Psoas muscle (tissue), 8 donors: ENCODE results near the gene PDC. TPM values are rescaled to one million over a fixed set of nuclear protein-coding genes. Genes with fewer than 3 reads are reported as not detected.

ENCODE experiments used
- ATAC-seq, 4 donors: fragments of 200-7000 bp; cut with Tn5 transposase; one replicate each; pipeline ENCODE4 v1.9.1; 2020; ENCODE audit warnings: moderate library complexity in 3 of 4, mild to moderate bottlenecking in 2 of 4
- DNase-seq, 2 donors: peaks; one replicate each; pipeline ENCODE4 v3.0.0-alpha.2; 2020
- H3K27ac ChIP-seq: fragments of 200-600 bp; one replicate; pipeline ENCODE4 v1.8.0; 2022
- H3K27me3 ChIP-seq, 3 donors: fragments of 200-600 bp in 1 of 3; one replicate each; pipeline versions ENCODE4 v1.6.1 to v1.8.0; 2013 to 2022; ENCODE audit warnings: low read length in 2 of 3, mild to moderate bottlenecking in 2 of 3, moderate library complexity in 1 of 3; ENCODE audit not compliant: insufficient read depth in 3 of 3
- H3K36me3 ChIP-seq, 2 donors: fragments of 200-600 bp in 1 of 2; one replicate each; pipeline versions ENCODE4 v1.6.1 to v1.8.0; 2013 to 2022; ENCODE audit warnings: low read depth in 1 of 2, mild to moderate bottlenecking in 1 of 2, moderate library complexity in 1 of 2; ENCODE audit not compliant: insufficient read depth in 1 of 2
- H3K4me1 ChIP-seq: fragments of 200-600 bp; one replicate; pipeline ENCODE4 v1.8.0; 2022
- H3K4me3 ChIP-seq: fragments of 200-600 bp; one replicate; pipeline ENCODE4 v1.8.0; 2022; ENCODE audit warnings: mild to moderate bottlenecking
- H3K9me3 ChIP-seq: fragments of 200-600 bp; one replicate; pipeline ENCODE4 v1.8.0; 2022
- WGBS, 3 donors: extraction: QIAGEN DNeasy Blood & Tissue Kit; methylation state at CpG; one replicate each; pipeline versions ENCODE4 v1.1.6 to v1.1.7; 2013; 5-methylcytosine and 5-hydroxymethylcytosine counted together
- intact Hi-C, 2 donors: fragments of 100-400 bp; cut with DNase I; formaldehyde crosslinking; loops; one replicate each; pipeline versions ENCODE4 v1.11.0 to v1.14.2; 2022
- polyA plus RNA-seq, 3 donors: library from polyadenylated mRNA; stranded (reverse); fragments of 200-250 nt; gene quantifications; one replicate each; pipeline ENCODE4 v1.2.3, GENCODE V29; 2013
- total RNA-seq, 4 donors: library from RNA; stranded (reverse); fragmentation: NEBNext Ultra II Directional in 2 of 4; extraction: Animal tissue kit (Norgen Biotek cat#: 25700) in 2 of 4; gene quantifications; one replicate each; pipeline versions ENCODE4 v1.2.1 to v1.2.4, GENCODE V29; 2021 to 2023
- TF ChIP-seq, protein P1 (sequence below): fragments of 200-600 bp; IDR thresholded peaks from one replicate; pipeline ENCODE4 v1.8.0; 2022; ENCODE audit warnings: antibody characterized with exemption
- donor health status: healthy with polysubstance abuse.
- donor health status: DM: no; HTN: no; CAD: no; lungs with moderate emphysema.
- donor health status: Bipolar disorder and iron deficiency.
- donor health status: healthy.
- donor health status: DM: yes; HTN: yes; CAD: no.
- donor health status: DM: no; HTN: no; CAD: no.
- donor health status: DM: no; HTN: no; CAD: no.
- donor health status: DM: yes; HTN: yes; CAD: no.

PDC gene
- total and polyA plus RNA-seq, 7 donors, result not detected

DNA sequence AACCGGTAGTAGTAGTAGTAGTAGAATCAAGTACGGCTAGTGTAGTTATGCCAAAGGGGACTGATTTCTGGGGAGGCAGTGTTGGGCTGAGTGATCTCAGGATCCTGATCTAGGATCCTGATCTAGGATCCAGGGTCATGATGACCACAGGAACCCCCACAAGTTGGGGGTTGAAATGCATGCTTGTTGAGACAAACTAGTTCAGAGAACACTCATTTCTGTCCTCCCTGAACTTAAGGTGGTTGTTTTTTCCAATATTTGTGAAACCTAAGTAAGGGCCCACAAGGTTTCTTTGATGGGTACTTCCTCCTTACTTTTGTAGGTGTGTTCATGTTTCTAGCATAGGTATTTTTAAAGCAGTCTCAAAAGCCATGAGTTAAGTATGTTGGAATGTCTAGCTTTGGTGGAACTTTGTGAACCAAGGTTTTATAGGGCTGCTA, 33.9 kb upstream of the PDC start:
- TF ChIP-seq, protein P1, sequence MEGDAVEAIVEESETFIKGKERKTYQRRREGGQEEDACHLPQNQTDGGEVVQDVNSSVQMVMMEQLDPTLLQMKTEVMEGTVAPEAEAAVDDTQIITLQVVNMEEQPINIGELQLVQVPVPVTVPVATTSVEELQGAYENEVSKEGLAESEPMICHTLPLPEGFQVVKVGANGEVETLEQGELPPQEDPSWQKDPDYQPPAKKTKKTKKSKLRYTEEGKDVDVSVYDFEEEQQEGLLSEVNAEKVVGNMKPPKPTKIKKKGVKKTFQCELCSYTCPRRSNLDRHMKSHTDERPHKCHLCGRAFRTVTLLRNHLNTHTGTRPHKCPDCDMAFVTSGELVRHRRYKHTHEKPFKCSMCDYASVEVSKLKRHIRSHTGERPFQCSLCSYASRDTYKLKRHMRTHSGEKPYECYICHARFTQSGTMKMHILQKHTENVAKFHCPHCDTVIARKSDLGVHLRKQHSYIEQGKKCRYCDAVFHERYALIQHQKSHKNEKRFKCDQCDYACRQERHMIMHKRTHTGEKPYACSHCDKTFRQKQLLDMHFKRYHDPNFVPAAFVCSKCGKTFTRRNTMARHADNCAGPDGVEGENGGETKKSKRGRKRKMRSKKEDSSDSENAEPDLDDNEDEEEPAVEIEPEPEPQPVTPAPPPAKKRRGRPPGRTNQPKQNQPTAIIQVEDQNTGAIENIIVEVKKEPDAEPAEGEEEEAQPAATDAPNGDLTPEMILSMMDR, result no peak
- WGBS, 3 donors, result 62 to 92% (median 78%) methylated on average over 2 of the region's 2 CpGs
- ATAC-seq (no peak), DNase-seq (no peak)
- intact Hi-C loops, result no loop called here
- Histone ChIP-seq H3K27me3 (no peaks in the 10 kb centered on the region), H3K27ac (no peak overlapping the region), H3K9me3 (no peaks in the 10 kb centered on the region), H3K36me3 (no peaks in the 10 kb centered on the region), H3K4me1 (no peaks in the 10 kb centered on the region), H3K4me3 (no peak overlapping the region)

DNA sequence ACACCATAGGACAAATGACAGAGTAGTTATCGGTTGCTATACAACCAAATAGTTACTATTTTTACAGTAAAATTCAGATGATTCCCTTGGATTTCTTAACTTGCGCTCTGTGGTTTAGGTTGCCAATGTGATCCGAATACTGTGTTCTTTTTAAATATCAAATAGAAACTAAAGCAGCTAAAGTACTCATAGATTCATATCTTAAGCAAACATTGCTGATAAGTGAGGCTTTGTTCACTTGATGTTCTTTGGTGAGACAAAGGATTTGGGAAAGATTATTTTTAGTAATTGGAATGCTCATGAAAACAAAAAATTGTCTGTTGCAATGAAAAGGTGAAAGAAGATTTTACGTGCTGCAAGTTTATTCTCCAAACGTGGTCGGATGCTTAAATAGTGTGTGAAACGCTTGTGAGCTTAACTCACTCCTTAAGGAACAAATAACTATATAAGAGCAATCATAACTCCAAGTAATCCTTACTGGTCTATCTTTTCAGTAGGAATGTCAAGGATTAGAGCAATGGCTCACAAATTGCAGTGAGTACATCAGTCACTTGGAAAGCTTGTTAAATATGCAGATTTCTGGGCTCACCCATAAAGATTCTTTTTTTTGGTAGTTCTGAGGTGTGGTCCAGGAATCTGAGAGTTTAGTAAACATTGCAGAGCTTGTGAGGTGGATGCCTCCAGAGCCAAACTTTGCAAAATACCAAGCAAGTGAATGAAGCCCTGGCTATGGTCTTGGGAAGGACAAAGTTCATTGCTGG, 31.8 kb upstream of the PDC start:
- intact Hi-C loops, result no loop called here
- ATAC-seq, result no peak
- Histone ChIP-seq H3K27ac (no peak overlapping the region), H3K36me3 (no peaks in the 10 kb centered on the region), H3K27me3 (no peaks in the 10 kb centered on the region), H3K4me3 (no peak overlapping the region), H3K4me1 (no peaks in the 10 kb centered on the region), H3K9me3 (no peaks in the 10 kb centered on the region)
- TF ChIP-seq, protein P1, result no peak
- DNase-seq, result no peak
- WGBS, 3 donors, result 88 to 91% (median 89%) methylated on average over 7 of the region's 7 CpGs

DNA sequence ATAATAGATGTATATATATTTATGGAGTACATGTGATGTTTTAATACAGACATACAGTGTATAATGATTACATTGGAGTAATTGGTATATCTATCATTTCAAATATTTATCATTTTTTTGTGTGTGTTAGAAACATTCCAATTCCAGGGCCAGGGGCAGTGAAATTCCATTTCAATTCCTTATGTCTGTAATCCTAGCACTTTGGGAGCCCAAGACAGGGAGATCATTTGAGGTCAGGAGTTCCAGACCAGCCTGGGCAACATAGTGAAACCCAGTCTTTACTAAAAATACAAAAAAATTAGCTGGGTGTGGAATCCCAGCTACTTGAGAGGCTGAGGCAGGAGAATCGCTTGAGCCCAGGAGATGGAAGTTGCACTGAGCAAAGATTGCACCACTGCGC, 30.4 kb upstream of the PDC start:
- DNase-seq (no peak), ATAC-seq (no peak)
- H3K27me3 ChIP-seq, result no peaks in the 10 kb centered on the region
- H3K4me1 ChIP-seq, result no peaks in the 10 kb centered on the region
- no peak overlapping the region for H3K27ac ChIP-seq
- 98 to 100% (median 100%) methylated on average over 2 of the region's 2 CpGs for WGBS, 3 donors
- H3K4me3 ChIP-seq, result no peak overlapping the region
- intact Hi-C loops, result no loop called here
- TF ChIP-seq, protein P1, result no peak
- no peaks in the 10 kb centered on the region for H3K9me3 ChIP-seq
- H3K36me3 ChIP-seq, result no peaks in the 10 kb centered on the region

- WGBS, 3 donors, result 92 to 96% (median 94%) methylated on average over 2 of the region's 2 CpGs
- intact Hi-C loops, result loop anchor here in 1 of 2 donors (5.0 kb wide), 2 partner anchors 485 to 500 kb away; no protein-coding TSS in a partner anchor
- H3K9me3 ChIP-seq, result no peaks in the 10 kb centered on the region
Measured at GRCh38 chr1:186487163-186487562, 26.2 kb upstream of the PDC start.

More at GRCh38 chr1:186487163-186487562, 26.2 kb upstream of the PDC start:
- no peak for DNase-seq
- no peak overlapping the region for H3K27ac ChIP-seq
- H3K36me3 ChIP-seq, result no peaks in the 10 kb centered on the region
- H3K4me3 ChIP-seq, result no peak overlapping the region
- H3K27me3 ChIP-seq, result no peaks in the 10 kb centered on the region
- TF ChIP-seq, protein P1, result no peak
- no peak for ATAC-seq
- no peaks in the 10 kb centered on the region for H3K4me1 ChIP-seq
